Pancreas (tissue), 10 donors: ENCODE measurements around the gene SLFN12. TPM values are rescaled to one million over a fixed set of nuclear protein-coding genes. Genes with fewer than 3 reads are reported as not detected.

Experiments
- ATAC-seq, 4 donors: fragments of 200-7000 bp; cut with Tn5 transposase; one replicate each; pipeline versions ENCODE4 v1.8.0 to v1.9.1; 2020; ENCODE audit warnings: mild to moderate bottlenecking in 4 of 4, moderate library complexity in 4 of 4
- DNase-seq, 6 donors: peaks; one replicate each; pipeline ENCODE4 v3.0.0-alpha.2; 2020
- FAIRE-seq: peaks from 2 replicates; lab custom pipeline; 2012; peaks lifted over from hg19 to GRCh38; lab: Jason Lieb, UNC
- H3K27ac ChIP-seq, 4 donors: fragments of 200-600 bp; sonication (generic); 1 replicate in 3 of 4; 2 replicates in 1 of 4; pipeline versions ENCODE4 v1.5.0 to v1.8.0; 2020
- H3K27me3 ChIP-seq, 4 donors: fragments of 200-600 bp; one replicate each; pipeline ENCODE4 v1.8.0; 2021
- H3K36me3 ChIP-seq, 3 donors: fragments of 200-600 bp; sonication (generic) in 1 of 3; one replicate each; pipeline versions ENCODE4 v1.5.0 to v1.8.0; 2020 to 2021
- H3K4me1 ChIP-seq, 3 donors: fragments of 200-600 bp; one replicate each; pipeline ENCODE4 v1.8.0; 2021
- H3K4me3 ChIP-seq, 4 donors: fragments of 200-600 bp; sonication (generic) in 2 of 4; one replicate each; pipeline versions ENCODE4 v1.5.0 to v1.8.0; 2020 to 2021
- H3K9me3 ChIP-seq, 4 donors: fragments of 200-600 bp; one replicate each; pipeline ENCODE4 v1.8.0; 2021
- WGBS, 2 donors: extraction: QIAGEN DNeasy Blood & Tissue Kit; methylation state at CpG; one replicate each; pipeline ENCODE4 v1.1.7; 2013; 5-methylcytosine and 5-hydroxymethylcytosine counted together
- intact Hi-C, 3 donors: fragments of 100-400 bp; cut with DNase I; formaldehyde crosslinking; loops; one replicate each; pipeline versions ENCODE4 v1.11.1 to v1.14.2; 2022
- polyA plus RNA-seq, 2 donors: library from polyadenylated mRNA; stranded (reverse); fragments of 200-250 nt; gene quantifications; one replicate each; pipeline ENCODE4 v1.2.3, GENCODE V29; 2013
- total RNA-seq, 6 donors: library from RNA; stranded (reverse); fragmentation: NEBNext Ultra II Directional in 4 of 6; extraction: Animal tissue kit (Norgen Biotek cat#: 25700) in 4 of 6; gene quantifications; one replicate each; pipeline versions ENCODE4 v1.2.1 to v1.2.4, GENCODE V29; 2021 to 2023
- TF ChIP-seq, protein P1 (sequence below), 4 donors: fragments of 200-600 bp; sonication (generic) in 3 of 4; IDR thresholded peaks; one replicate each; pipeline versions ENCODE4 v1.5.0 to v1.8.0; 2021; ENCODE audit warnings: antibody characterized with exemption in 4 of 4
- donor health status: healthy with polysubstance abuse.
- donor health status: DM: no; HTN: no; CAD: no; lungs with moderate emphysema.
- donor health status: DM: no; HTN: no; CAD: no.
- donor health status: control.
- donor health status: control.
- donor health status: Bipolar disorder and iron deficiency.
- donor health status: DM: yes; HTN: yes; CAD: no.
- donor health status: DM: no; HTN: no; CAD: no.
- donor health status: DM: no; HTN: no; CAD: no.
- donor health status: DM: yes; HTN: yes; CAD: no.

The SLFN12 gene
- total and polyA plus RNA-seq, 8 donors: 1.3 to 8.0 (median 1.9) TPM

DNA sequence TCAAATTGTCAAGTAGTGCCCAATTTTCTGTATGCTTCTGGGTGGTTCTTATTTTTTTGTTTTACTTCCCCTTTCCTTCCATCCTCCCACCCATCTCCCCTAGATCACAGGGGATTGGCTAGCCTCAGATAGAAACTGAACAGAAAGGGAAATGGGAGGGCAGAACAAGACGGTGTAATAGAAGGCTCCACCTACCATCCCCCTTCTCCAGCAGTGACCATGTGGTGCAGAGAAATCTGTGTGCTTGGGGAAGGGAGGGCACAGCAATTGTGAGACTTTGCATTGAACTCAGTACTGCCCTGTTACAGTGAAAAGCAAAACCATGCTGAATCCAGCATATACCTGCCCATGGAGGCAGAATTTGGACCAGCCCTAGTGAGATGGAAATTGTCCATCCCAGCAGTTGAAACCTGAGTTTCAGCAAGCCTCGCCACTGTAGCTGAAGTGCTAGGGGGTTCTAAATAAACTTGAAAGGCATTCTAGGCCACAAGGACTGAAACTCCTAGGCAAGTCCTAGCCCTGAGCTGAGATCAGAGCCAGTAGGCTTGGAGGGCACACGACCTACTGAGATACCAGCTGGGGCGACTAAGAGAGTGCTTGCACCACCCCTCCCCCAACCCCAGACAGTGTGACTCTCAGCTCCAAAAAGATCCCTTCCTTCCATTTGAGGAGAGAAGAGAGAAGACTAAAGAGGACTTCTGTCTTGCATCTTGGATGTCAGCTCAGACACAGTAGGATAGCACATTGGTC lies 64.0 kb downstream of the SLFN12 start:
- Histone ChIP-seq H3K4me3 (no peak overlapping the region), H3K4me1 (peaks cover 0 to 3% (median 0%) of the 10 kb centered on the region in 3 donors), H3K27me3 (peaks cover 0 to 25% (median 6%) of the 10 kb centered on the region in 4 donors), H3K27ac (no peak overlapping the region), H3K36me3 (no peaks in the 10 kb centered on the region), H3K9me3 (no peaks in the 10 kb centered on the region)
- TF ChIP-seq, protein P1, sequence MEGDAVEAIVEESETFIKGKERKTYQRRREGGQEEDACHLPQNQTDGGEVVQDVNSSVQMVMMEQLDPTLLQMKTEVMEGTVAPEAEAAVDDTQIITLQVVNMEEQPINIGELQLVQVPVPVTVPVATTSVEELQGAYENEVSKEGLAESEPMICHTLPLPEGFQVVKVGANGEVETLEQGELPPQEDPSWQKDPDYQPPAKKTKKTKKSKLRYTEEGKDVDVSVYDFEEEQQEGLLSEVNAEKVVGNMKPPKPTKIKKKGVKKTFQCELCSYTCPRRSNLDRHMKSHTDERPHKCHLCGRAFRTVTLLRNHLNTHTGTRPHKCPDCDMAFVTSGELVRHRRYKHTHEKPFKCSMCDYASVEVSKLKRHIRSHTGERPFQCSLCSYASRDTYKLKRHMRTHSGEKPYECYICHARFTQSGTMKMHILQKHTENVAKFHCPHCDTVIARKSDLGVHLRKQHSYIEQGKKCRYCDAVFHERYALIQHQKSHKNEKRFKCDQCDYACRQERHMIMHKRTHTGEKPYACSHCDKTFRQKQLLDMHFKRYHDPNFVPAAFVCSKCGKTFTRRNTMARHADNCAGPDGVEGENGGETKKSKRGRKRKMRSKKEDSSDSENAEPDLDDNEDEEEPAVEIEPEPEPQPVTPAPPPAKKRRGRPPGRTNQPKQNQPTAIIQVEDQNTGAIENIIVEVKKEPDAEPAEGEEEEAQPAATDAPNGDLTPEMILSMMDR (IDR thresholded peaks at IDR 0.05): no peak
- DNase-seq: peak in 1 of 6 donors; percentile 29
- 24 to 34% methylated on average over 4 of the region's 4 CpGs for WGBS, 2 donors
- FAIRE-seq: no peak
- peak in 3 of 4 donors; percentile 41 to 88 (median 72) for ATAC-seq
- intact Hi-C loops: no loop called here

DNA sequence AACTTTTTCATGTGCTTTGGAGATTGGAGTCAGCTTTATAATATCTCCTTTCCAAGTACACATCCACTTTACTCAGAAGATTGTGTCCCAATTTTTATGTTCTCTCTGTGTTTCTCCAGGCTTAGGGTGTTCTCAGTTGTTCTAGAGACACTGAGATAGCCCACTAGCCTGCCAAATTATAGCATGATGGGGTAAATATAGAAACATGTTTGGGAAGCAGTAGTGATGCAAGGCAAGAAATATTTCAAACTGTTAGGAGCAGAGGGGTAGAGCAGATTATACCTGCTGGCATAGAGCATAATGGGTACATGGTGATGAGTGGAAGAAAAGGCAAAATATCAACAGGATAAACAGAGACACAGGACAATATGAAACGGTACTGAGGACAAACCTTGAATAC lies 71.3 kb downstream of the SLFN12 start:
- Histone ChIP-seq H3K9me3 (no peaks in the 10 kb centered on the region), H3K27me3 (peaks cover 0 to 10% (median 3%) of the 10 kb centered on the region in 4 donors), H3K27ac (no peak overlapping the region), H3K4me1 (no peaks in the 10 kb centered on the region), H3K36me3 (no peaks in the 10 kb centered on the region), H3K4me3 (no peak overlapping the region)
- DNase-seq (no peak), ATAC-seq (no peak), FAIRE-seq (no peak)
- 29 to 42% methylated on average over 1 of the region's 1 CpG for WGBS, 2 donors
- TF ChIP-seq, protein P1 (IDR thresholded peaks at IDR 0.05): no peak
- intact Hi-C loops: no loop called here

Other genes starting within 250 kb of the SLFN12 start
- not detected for gene SLC35G3, start 238.1 kb downstream of the SLFN12 start, total RNA-seq
- gene SLC35G3, start 238.1 kb downstream of the SLFN12 start, polyA plus RNA-seq: not detected
- 10 to 100 TPM in 2 of 6 donors, 1 to 10 TPM in 4; 5.7 to 18.8 (median 7.1) TPM for gene SLFN5, start 189.4 kb downstream of the SLFN12 start, total RNA-seq
- 1 to 10 TPM; 1.9 to 2.0 TPM for gene SLFN5, start 189.4 kb downstream of the SLFN12 start, polyA plus RNA-seq
- gene SLFN11, start 58.9 kb downstream of the SLFN12 start, total RNA-seq: 10 to 100 TPM in 1 of 6 donors, 1 to 10 TPM in 5; 2.4 to 14.1 (median 4.2) TPM
- gene SLFN11, start 58.9 kb downstream of the SLFN12 start, polyA plus RNA-seq: 1 to 10 TPM; 2.7 to 3.1 TPM
- gene SLFN13, start 16.3 kb upstream of the SLFN12 start, total RNA-seq: 1 to 10 TPM; 1.3 to 8.5 (median 3.3) TPM
- gene SLFN13, start 16.3 kb upstream of the SLFN12 start, polyA plus RNA-seq: 1 to 10 TPM; 1.7 to 2.9 TPM
- under 1 TPM; 0.08 to 0.95 (median 0.38) TPM for gene SLFN12L, start 105.2 kb upstream of the SLFN12 start, total RNA-seq
- under 1 TPM in 1 of 2 donors, not detected in 1; 0.19 TPM for gene SLFN12L, start 105.2 kb upstream of the SLFN12 start, polyA plus RNA-seq
- gene SLFN14, start 128.3 kb upstream of the SLFN12 start, total RNA-seq: not detected
- gene SLFN14, start 128.3 kb upstream of the SLFN12 start, polyA plus RNA-seq: not detected
- gene PEX12, start 146.1 kb upstream of the SLFN12 start, total RNA-seq: 1 to 10 TPM; 2.0 to 3.5 (median 2.4) TPM
- 1 to 10 TPM; 1.1 to 2.3 TPM for gene PEX12, start 146.1 kb upstream of the SLFN12 start, polyA plus RNA-seq
- gene AP2B1, start 154.8 kb upstream of the SLFN12 start, total RNA-seq: 10 to 100 TPM; 32.6 to 83.2 (median 52.4) TPM
- gene AP2B1, start 154.8 kb upstream of the SLFN12 start, polyA plus RNA-seq: 10 to 100 TPM; 21.2 to 26.6 TPM